ENCODE measurements around the gene LMOD1.

LMOD1 gene

DNA sequence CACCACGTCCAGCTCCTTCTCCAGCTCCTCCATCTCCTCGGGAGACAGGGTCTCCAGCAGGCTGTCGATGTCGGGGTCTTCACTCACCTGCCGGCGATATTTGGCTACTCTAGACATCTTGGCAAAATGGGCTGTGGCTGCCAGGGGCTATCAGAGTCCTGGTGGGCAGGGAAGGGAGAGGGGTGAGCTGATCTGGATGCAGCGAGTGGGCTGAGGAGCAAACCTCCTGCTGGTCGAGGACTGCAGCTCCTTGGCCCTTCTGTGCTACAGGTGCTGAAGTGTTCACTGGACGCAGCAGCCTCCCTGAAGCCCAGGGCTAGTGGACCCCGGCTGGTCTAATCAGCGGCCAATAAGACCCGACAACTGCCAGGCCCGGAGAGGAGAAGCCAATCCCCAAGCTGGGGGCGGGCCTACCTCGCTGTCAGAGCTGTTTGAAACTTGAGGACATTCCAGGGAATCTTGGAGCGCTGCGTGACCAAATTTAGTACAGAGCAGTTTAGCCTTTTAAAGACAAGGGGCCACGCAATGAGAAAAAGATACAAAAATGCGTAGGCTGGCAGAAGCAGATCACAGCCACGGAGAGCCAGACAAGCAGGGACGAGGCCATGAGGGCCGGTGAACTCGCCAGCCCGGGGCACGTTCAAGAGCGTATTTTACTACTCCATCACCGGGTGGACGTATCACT is at the start of gene LMOD1:
Gene LMOD1, minus strand, starts transcription at position 325 of the 685 bp plus-strand sequence. Its CDS starts 208 bp downstream, at position 117.
- peaks cover 13% of the 10 kb centered on the region for H3K4me1 Mint-ChIP-seq (ENCODE audit: low read depth)
- no peak within 1 kb of the TSS for H3K27ac Mint-ChIP-seq
- no peaks in the 10 kb centered on the region for H3K9me3 Mint-ChIP-seq
- peaks cover 1% of the 10 kb centered on the region for H3K36me3 Mint-ChIP-seq (ENCODE audit: low read depth)
- no peak within 1 kb of the TSS for H3K4me3 Mint-ChIP-seq
- H3K27me3 Mint-ChIP-seq (ENCODE audit: low read depth) = peaks cover 63% of the 10 kb centered on the region

DNA sequence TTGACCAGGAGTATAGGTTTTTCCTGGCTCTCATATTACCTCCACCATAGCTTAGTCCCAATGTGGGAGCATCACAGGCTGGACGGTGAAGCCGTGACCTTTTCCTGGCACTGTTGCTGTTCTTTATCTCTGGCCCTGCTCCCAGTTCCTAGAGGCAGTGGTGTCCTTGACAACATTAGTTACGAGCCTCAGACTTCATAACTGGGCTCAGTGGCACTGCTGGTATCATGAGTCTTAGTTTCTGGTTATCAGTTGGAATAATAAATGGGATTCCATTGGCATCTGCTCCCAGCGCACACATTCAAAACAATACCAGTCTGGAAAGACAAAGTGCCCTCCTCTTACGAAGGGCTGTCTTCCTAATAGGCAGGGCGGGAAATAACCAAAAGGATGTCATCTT is 44.1 kb upstream of the LMOD1 start:
- Mint-ChIP-seq H3K27me3 (ENCODE audit: low read depth) (no peaks in the 10 kb centered on the region), H3K4me3 (no peak overlapping the region), H3K36me3 (ENCODE audit: low read depth) (peaks cover 23% of the 10 kb centered on the region), H3K9me3 (no peaks in the 10 kb centered on the region), H3K27ac (no peak overlapping the region), H3K4me1 (ENCODE audit: low read depth) (no peaks in the 10 kb centered on the region)

DNA sequence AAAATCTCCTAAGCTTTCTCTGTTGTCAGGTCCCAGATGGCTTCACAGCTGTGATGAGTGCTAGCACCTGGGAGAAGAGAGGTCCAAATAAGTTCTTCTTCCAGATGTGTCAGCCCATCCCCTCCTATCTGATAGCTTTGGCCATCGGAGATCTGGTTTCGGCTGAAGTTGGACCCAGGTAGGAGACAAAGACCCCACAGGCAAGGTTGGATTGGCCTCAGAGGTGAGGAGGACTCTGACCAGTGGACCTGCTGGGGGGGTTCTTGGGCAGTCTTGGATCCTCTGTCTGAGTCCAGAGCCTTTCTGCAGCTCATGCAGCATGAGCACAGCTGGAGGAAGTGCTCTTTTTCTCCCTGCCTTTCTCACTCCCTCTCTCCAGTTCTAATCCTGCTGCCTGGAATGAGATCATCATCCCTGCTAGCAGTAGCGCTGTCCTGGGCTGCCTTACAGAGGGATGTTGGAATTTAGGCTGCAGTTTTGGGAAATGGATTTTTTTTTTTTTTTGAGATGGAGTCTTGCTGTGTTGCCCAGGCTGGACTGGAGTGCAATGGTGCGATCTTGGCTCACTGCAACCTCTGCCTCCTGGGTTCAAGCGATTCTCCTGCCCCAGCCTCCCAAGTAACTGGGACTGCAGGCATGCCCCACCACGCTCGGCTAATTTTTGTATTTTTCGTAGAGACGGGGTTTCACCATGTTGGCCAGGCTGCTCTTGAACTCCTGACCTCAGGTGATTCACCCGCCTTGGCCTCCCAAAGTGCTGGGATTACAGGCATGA is 43.2 kb upstream of the LMOD1 start:
- H3K4me1 Mint-ChIP-seq (ENCODE audit: low read depth) = peaks cover under 1% of the 10 kb centered on the region
- no peak overlapping the region for H3K27ac Mint-ChIP-seq
- no peaks in the 10 kb centered on the region for H3K27me3 Mint-ChIP-seq (ENCODE audit: low read depth)
- no peak overlapping the region for H3K4me3 Mint-ChIP-seq
- H3K36me3 Mint-ChIP-seq (ENCODE audit: low read depth) = peaks cover 23% of the 10 kb centered on the region
- no peaks in the 10 kb centered on the region for H3K9me3 Mint-ChIP-seq

- Mint-ChIP-seq H3K36me3 (ENCODE audit: low read depth) (peaks cover 16% of the 10 kb centered on the region), H3K27ac (no peak overlapping the region)
Observed at GRCh38 chr1:201988601-201989000, 42.3 kb upstream of the LMOD1 start.

GRCh38 chr1:201985355-201985754 is 39.0 kb upstream of the LMOD1 start:
- peaks cover 19% of the 10 kb centered on the region for H3K4me1 Mint-ChIP-seq (ENCODE audit: low read depth)
- H3K36me3 Mint-ChIP-seq (ENCODE audit: low read depth) = peaks cover 12% of the 10 kb centered on the region
- no peaks in the 10 kb centered on the region for H3K27me3 Mint-ChIP-seq (ENCODE audit: low read depth)
- H3K4me3 Mint-ChIP-seq = no peak overlapping the region
- no peak overlapping the region for H3K27ac Mint-ChIP-seq
- H3K9me3 Mint-ChIP-seq = no peaks in the 10 kb centered on the region

More at GRCh38 chr1:201988601-201989000, 42.3 kb upstream of the LMOD1 start:
- Mint-ChIP-seq H3K4me1 (ENCODE audit: low read depth) (peaks cover 7% of the 10 kb centered on the region), H3K9me3 (no peaks in the 10 kb centered on the region), H3K27me3 (ENCODE audit: low read depth) (no peaks in the 10 kb centered on the region), H3K4me3 (no peak overlapping the region)

- Mint-ChIP-seq H3K9me3 (no peaks in the 10 kb centered on the region), H3K27ac (no peak overlapping the region), H3K4me1 (ENCODE audit: low read depth) (peaks cover 19% of the 10 kb centered on the region), H3K4me3 (no peak overlapping the region), H3K27me3 (ENCODE audit: low read depth) (no peaks in the 10 kb centered on the region), H3K36me3 (ENCODE audit: low read depth) (peaks cover 8% of the 10 kb centered on the region)
Observed at GRCh38 chr1:201984446-201984845, 38.1 kb upstream of the LMOD1 start.

DNA sequence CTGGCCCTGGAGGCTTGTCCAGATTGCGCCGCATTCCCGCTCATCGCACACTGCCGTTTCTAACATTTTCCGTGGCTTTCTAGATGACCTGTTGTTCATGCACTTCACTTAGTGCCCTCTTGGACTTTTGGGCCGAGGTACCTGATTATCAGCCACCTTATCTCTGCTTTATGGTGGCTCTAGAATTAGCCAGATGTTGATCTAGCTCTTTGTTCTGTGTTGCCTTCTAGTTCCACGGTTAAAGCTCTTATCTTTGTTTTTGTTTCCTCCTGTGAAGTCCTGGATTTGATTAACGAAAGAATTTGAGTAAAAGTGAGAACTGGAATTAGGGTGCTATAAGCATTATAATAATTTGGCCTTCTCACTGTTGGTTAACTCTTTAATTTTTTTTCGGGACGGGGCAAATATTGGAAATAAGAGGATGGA is 37.0 kb upstream of the LMOD1 start:
- H3K9me3 Mint-ChIP-seq = no peaks in the 10 kb centered on the region
- peaks cover 19% of the 10 kb centered on the region for H3K4me1 Mint-ChIP-seq (ENCODE audit: low read depth)
- peak overlapping the region; percentile 100 for H3K4me3 Mint-ChIP-seq
- no peaks in the 10 kb centered on the region for H3K27me3 Mint-ChIP-seq (ENCODE audit: low read depth)
- peaks cover 5% of the 10 kb centered on the region for H3K36me3 Mint-ChIP-seq (ENCODE audit: low read depth)
- peak overlapping the region; percentile 95 for H3K27ac Mint-ChIP-seq

- Mint-ChIP-seq H3K36me3 (ENCODE audit: low read depth) (peaks cover 5% of the 10 kb centered on the region), H3K27ac (peak within 1 kb of the TSS; percentile 95), H3K4me3 (peak within 1 kb of the TSS; percentile 100), H3K9me3 (no peaks in the 10 kb centered on the region), H3K27me3 (ENCODE audit: low read depth) (no peaks in the 10 kb centered on the region), H3K4me1 (ENCODE audit: low read depth) (peaks cover 19% of the 10 kb centered on the region)
Observed at GRCh38 chr1:201982623-201983379, 36.5 kb upstream of the LMOD1 start, which contains the start of gene RNPEP. TSS of gene RNPEP (plus strand) at chr1:201982648. CDS start at chr1:201982667, 19 bp downstream.

- Mint-ChIP-seq H3K36me3 (ENCODE audit: low read depth) (peaks cover 5% of the 10 kb centered on the region), H3K4me3 (peak overlapping the region; percentile 95), H3K4me1 (ENCODE audit: low read depth) (peaks cover 19% of the 10 kb centered on the region), H3K27me3 (ENCODE audit: low read depth) (no peaks in the 10 kb centered on the region), H3K27ac (peak overlapping the region; percentile 79), H3K9me3 (no peaks in the 10 kb centered on the region)
Observed at GRCh38 chr1:201982082-201982622, 35.8 kb upstream of the LMOD1 start.

DNA sequence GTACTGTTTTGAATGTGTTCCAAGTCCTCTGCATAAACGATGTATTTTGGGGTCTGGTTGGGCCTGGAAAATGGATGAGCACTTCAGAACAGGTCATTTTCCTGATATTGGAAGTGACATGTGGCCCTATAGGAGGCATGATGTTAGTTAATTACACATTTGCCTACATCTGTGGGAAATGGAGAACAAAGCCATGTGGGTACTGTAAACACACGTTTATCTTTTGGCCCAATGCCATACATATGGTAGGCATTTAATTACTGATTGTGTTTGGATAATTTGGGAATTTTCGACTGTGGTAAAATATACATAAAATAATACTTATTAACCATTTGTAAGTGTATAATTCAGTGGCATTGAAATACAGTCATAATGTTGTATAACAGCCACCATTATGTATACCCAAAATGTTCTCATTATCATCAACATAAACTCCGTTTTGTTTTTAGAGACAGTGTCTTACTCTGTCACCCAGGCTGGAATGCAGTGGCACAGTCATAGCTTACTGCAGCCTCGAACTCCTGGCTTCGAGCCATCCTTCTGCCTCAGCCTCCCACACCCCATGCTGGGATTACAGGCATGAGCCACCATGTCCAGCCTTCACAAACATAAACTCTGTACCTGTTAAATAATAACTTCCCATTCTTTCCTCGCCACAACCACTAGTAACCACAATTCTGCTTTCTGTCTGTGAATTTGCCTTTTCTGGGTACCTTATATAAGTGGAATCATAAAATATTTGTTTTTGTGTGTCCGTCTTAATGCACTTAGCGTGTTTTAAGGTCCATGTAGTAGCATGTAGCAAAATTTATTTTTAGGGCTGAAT is 24.2 kb upstream of the LMOD1 start:
- Mint-ChIP-seq H3K9me3 (no peaks in the 10 kb centered on the region), H3K36me3 (ENCODE audit: low read depth) (peaks cover 24% of the 10 kb centered on the region), H3K27me3 (ENCODE audit: low read depth) (peaks cover 6% of the 10 kb centered on the region), H3K4me3 (no peak overlapping the region), H3K4me1 (ENCODE audit: low read depth) (peaks cover 2% of the 10 kb centered on the region), H3K27ac (no peak overlapping the region)

- Mint-ChIP-seq H3K27me3 (ENCODE audit: low read depth) (no peaks in the 10 kb centered on the region), H3K27ac (peak overlapping the region; percentile 9), H3K4me3 (no peak overlapping the region), H3K9me3 (no peaks in the 10 kb centered on the region), H3K4me1 (ENCODE audit: low read depth) (peaks cover 2% of the 10 kb centered on the region), H3K36me3 (ENCODE audit: low read depth) (peaks cover 32% of the 10 kb centered on the region)
Observed at GRCh38 chr1:201968202-201968925, 22.0 kb upstream of the LMOD1 start.

GRCh38 chr1:201966171-201966570 is 19.8 kb upstream of the LMOD1 start:
- no peaks in the 10 kb centered on the region for H3K9me3 Mint-ChIP-seq
- no peak overlapping the region for H3K4me3 Mint-ChIP-seq
- H3K27ac Mint-ChIP-seq = no peak overlapping the region
- no peaks in the 10 kb centered on the region for H3K27me3 Mint-ChIP-seq (ENCODE audit: low read depth)
- H3K36me3 Mint-ChIP-seq (ENCODE audit: low read depth) = peaks cover 41% of the 10 kb centered on the region
- no peaks in the 10 kb centered on the region for H3K4me1 Mint-ChIP-seq (ENCODE audit: low read depth)

GRCh38 chr1:201964261-201964660 is 17.9 kb upstream of the LMOD1 start:
- H3K27me3 Mint-ChIP-seq (ENCODE audit: low read depth) = no peaks in the 10 kb centered on the region
- H3K9me3 Mint-ChIP-seq = no peaks in the 10 kb centered on the region
- H3K27ac Mint-ChIP-seq = no peak overlapping the region
- no peaks in the 10 kb centered on the region for H3K4me1 Mint-ChIP-seq (ENCODE audit: low read depth)
- H3K36me3 Mint-ChIP-seq (ENCODE audit: low read depth) = peaks cover 36% of the 10 kb centered on the region
- H3K4me3 Mint-ChIP-seq = no peak overlapping the region

Data from T-helper 1 cell treated with Interleukin-12 subunit alpha and Interleukin-12 subunit beta and Interleukin-4 antibody, amounts not matched to agents 30 μg/mL and 1 μg/mL, for 36 hours (primary cell).